ENCODE data around the gene GALNT9.

Gene GALNT9

DNA sequence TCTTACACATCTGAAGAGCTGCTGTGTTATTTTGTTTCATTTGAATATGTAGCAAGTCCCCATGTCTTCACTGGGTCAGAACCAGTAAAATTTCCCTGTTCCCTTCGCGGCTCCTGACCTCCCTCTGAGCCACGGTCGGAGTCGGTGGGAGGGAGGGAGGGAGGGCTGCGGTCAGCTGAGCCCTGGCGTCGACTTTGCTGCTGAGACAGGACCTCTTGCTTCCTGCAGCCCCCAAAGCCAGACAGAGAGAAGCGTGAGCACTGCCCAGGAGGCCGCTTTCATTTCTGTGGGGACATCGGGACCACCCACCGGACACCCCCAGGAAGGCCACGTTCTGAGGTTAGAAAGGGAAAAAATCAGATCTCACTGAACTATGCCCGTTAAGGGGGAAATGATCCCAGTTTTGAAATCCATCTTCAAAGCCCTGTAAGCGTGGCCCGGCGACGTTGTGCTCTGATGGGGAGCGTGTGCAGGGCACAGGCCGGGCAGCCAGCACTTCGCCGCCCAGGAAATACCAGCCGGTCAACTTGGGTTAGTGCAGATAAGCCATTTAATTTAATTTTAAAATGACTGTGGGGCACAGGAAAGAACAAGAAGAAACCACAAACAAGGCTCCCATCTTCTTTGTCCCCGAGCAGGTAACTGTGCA lies 143.1 kb downstream of the GALNT9 start:
- H3K9ac ChIP-seq (ENCODE audit: low read depth, low read length) = no peak overlapping the region
- H3K79me2 ChIP-seq (ENCODE audit: insufficient read depth, low read length) = no peaks in the 10 kb centered on the region
- TF ChIP-seq EZH2 (IDR thresholded peaks at IDR 0.05; ENCODE audit: borderline replicate concordance, low read depth, low read length, severe bottlenecking) = no peak
- TF ChIP-seq, protein P1, sequence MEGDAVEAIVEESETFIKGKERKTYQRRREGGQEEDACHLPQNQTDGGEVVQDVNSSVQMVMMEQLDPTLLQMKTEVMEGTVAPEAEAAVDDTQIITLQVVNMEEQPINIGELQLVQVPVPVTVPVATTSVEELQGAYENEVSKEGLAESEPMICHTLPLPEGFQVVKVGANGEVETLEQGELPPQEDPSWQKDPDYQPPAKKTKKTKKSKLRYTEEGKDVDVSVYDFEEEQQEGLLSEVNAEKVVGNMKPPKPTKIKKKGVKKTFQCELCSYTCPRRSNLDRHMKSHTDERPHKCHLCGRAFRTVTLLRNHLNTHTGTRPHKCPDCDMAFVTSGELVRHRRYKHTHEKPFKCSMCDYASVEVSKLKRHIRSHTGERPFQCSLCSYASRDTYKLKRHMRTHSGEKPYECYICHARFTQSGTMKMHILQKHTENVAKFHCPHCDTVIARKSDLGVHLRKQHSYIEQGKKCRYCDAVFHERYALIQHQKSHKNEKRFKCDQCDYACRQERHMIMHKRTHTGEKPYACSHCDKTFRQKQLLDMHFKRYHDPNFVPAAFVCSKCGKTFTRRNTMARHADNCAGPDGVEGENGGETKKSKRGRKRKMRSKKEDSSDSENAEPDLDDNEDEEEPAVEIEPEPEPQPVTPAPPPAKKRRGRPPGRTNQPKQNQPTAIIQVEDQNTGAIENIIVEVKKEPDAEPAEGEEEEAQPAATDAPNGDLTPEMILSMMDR (IDR thresholded peaks at IDR 0.05; ENCODE audit: borderline replicate concordance, extremely low read depth, low read length, poor library complexity, severe bottlenecking) = no peak
- ATAC-seq (ENCODE audit: insufficient read depth, low read depth) = no peak
- H3K27me3 ChIP-seq (ENCODE audit: insufficient read depth, low read length, poor library complexity) = peaks cover 25% of the 10 kb centered on the region
- no peak for DNase-seq
- no peak overlapping the region for H2AFZ ChIP-seq (ENCODE audit: low read depth, low read length)
- no peak overlapping the region for H3K4me2 ChIP-seq (ENCODE audit: insufficient read depth, low read length)
- no peaks in the 10 kb centered on the region for H4K20me1 ChIP-seq (ENCODE audit: insufficient read depth, low read length)
- H3K27ac ChIP-seq (ENCODE audit: low read length) = no peak overlapping the region
- H3K9me3 ChIP-seq (ENCODE audit: insufficient read depth, low read length, severe bottlenecking) = no peaks in the 10 kb centered on the region
- H3K36me3 ChIP-seq (ENCODE audit: insufficient read depth, low read length) = no peaks in the 10 kb centered on the region
- H3K4me3 ChIP-seq (ENCODE audit: low read depth in 1 of 2, low read length in 2 of 2) = no peak overlapping the region
- H3K4me1 ChIP-seq (ENCODE audit: insufficient read depth, low read length) = peaks cover 26% of the 10 kb centered on the region

DNA sequence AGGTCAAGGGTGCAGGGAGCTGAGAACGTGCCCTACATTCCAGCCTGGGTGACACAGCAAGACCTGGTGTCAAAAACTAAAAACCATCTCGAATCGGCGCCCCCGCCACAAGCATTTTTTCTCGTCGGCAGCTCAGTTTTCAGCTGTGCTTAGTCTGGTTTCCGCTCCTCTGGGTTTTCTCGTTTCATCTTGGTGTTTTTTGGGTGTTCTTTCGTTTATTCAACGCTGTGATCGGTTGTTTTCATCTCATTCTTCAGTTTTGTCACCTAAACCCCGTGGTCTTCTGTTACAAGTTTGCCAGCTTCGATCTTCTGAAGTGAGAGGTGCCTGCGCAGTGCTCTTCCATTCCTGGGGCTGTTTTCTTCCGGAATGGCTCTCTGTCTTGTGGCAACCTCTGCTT lies 143.7 kb downstream of the GALNT9 start:
- Histone ChIP-seq H4K20me1 (ENCODE audit: insufficient read depth, low read length) (no peaks in the 10 kb centered on the region), H3K9me3 (ENCODE audit: insufficient read depth, low read length, severe bottlenecking) (no peaks in the 10 kb centered on the region), H3K9ac (ENCODE audit: low read depth, low read length) (no peak overlapping the region), H3K4me2 (ENCODE audit: insufficient read depth, low read length) (no peak overlapping the region), H3K36me3 (ENCODE audit: insufficient read depth, low read length) (no peaks in the 10 kb centered on the region), H3K27ac (ENCODE audit: low read length) (no peak overlapping the region), H3K4me1 (ENCODE audit: insufficient read depth, low read length) (peaks cover 21% of the 10 kb centered on the region), H2AFZ (ENCODE audit: low read depth, low read length) (no peak overlapping the region), H3K4me3 (ENCODE audit: low read depth in 1 of 2, low read length in 2 of 2) (no peak overlapping the region), H3K27me3 (ENCODE audit: insufficient read depth, low read length, poor library complexity) (peaks cover 25% of the 10 kb centered on the region), H3K79me2 (ENCODE audit: insufficient read depth, low read length) (no peaks in the 10 kb centered on the region)
- DNase-seq (peak; percentile 19), ATAC-seq (ENCODE audit: insufficient read depth, low read depth) (no peak)
- TF ChIP-seq EZH2 (IDR thresholded peaks at IDR 0.05; ENCODE audit: borderline replicate concordance, low read depth, low read length, severe bottlenecking) = no peak
- TF ChIP-seq, protein P1 (IDR thresholded peaks at IDR 0.05; ENCODE audit: borderline replicate concordance, extremely low read depth, low read length, poor library complexity, severe bottlenecking) = no peak

DNA sequence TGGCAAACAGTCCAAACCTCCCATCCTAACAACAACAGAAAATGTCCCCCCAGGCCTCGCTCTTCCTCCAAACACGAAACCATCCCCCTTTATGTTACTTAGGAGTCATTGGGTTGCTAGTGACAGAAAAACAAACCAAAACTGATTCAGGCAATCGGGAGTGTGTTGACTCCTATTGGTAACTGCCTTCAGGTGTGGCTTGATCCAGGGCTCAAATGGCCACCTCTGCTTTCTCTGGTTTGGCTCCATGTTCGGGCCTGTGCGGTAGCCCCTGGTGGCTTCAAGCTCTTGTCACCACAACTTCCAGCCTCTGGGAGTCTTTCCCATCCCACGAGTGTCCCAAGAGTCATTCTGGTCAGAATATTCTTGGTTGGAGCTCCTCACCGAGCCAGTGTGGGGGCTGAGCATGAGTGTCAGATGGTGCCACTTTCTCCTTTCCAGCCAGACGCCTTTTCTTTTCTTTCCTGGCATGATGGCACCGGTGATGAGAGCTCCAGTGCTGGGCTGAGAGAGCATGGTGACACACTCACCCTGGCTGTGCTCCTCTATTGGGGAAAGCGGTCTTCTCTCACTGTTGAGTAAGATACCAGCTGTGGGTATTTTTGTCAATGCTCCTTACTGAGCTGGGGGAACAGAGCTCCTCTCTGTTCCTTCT lies 146.6 kb downstream of the GALNT9 start:
- DNase-seq (no peak), ATAC-seq (ENCODE audit: insufficient read depth, low read depth) (no peak)
- H3K79me2 ChIP-seq (ENCODE audit: insufficient read depth, low read length) = no peaks in the 10 kb centered on the region
- TF ChIP-seq EZH2 (IDR thresholded peaks at IDR 0.05; ENCODE audit: borderline replicate concordance, low read depth, low read length, severe bottlenecking) = no peak
- TF ChIP-seq, protein P1 (IDR thresholded peaks at IDR 0.05; ENCODE audit: borderline replicate concordance, extremely low read depth, low read length, poor library complexity, severe bottlenecking) = no peak
- no peak overlapping the region for H2AFZ ChIP-seq (ENCODE audit: low read depth, low read length)
- H3K4me1 ChIP-seq (ENCODE audit: insufficient read depth, low read length) = peaks cover 12% of the 10 kb centered on the region
- H3K27me3 ChIP-seq (ENCODE audit: insufficient read depth, low read length, poor library complexity) = peaks cover 20% of the 10 kb centered on the region
- H3K4me2 ChIP-seq (ENCODE audit: insufficient read depth, low read length) = no peak overlapping the region
- H4K20me1 ChIP-seq (ENCODE audit: insufficient read depth, low read length) = no peaks in the 10 kb centered on the region
- H3K4me3 ChIP-seq (ENCODE audit: low read depth in 1 of 2, low read length in 2 of 2) = no peak overlapping the region
- no peaks in the 10 kb centered on the region for H3K9me3 ChIP-seq (ENCODE audit: insufficient read depth, low read length, severe bottlenecking)
- no peak overlapping the region for H3K27ac ChIP-seq (ENCODE audit: low read length)
- H3K9ac ChIP-seq (ENCODE audit: low read depth, low read length) = no peak overlapping the region
- no peaks in the 10 kb centered on the region for H3K36me3 ChIP-seq (ENCODE audit: insufficient read depth, low read length)

Measured in DND-41 (cell line).